Liver (tissue), 9 donors: ENCODE results near the gene CAMK1G. TPM values are rescaled to one million over a fixed set of nuclear protein-coding genes. Genes with fewer than 3 reads are reported as not detected.

Experiments used
- DNase-seq: peaks from one replicate; pipeline ENCODE4 v3.0.0-alpha.2; 2017; ENCODE audit warnings: low spot score
- H3K27ac ChIP-seq, 2 donors: one replicate each; pipeline ENCODE4 v1.7.0; 2013; ENCODE audit warnings: inconsistent platforms in 2 of 2, low read length in 2 of 2, control low read depth in 1 of 2, low read depth in 1 of 2, mild to moderate bottlenecking in 1 of 2
- H3K27me3 ChIP-seq, 4 donors: one replicate each; pipeline versions ENCODE4 v1.6.1 to v1.7.0; 2013; ENCODE audit warnings: low read length in 3 of 4, inconsistent platforms in 1 of 4, mild to moderate bottlenecking in 1 of 4, moderate library complexity in 1 of 4; ENCODE audit not compliant: control insufficient read depth in 4 of 4, insufficient read depth in 4 of 4
- H3K36me3 ChIP-seq, 4 donors: one replicate each; pipeline versions ENCODE4 v1.6.1 to v1.7.0; 2013; ENCODE audit warnings: low read length in 3 of 4, mild to moderate bottlenecking in 3 of 4, low read depth in 1 of 4, moderate library complexity in 1 of 4; ENCODE audit not compliant: control insufficient read depth in 4 of 4, insufficient read depth in 3 of 4
- H3K4me1 ChIP-seq, 4 donors: one replicate each; pipeline versions ENCODE4 v1.6.1 to v1.7.0; 2013; ENCODE audit warnings: low read length in 3 of 4, mild to moderate bottlenecking in 3 of 4, moderate library complexity in 1 of 4; ENCODE audit not compliant: control insufficient read depth in 4 of 4, insufficient read depth in 4 of 4
- H3K4me3 ChIP-seq, 3 donors: one replicate each; pipeline versions ENCODE4 v1.6.1 to v1.7.0; 2013; ENCODE audit warnings: low read length in 3 of 3, control low read depth in 1 of 3, low read depth in 1 of 3, mild to moderate bottlenecking in 1 of 3
- H3K9ac ChIP-seq, 2 donors: one replicate each; pipeline ENCODE4 v1.7.0; 2013; ENCODE audit warnings: low read length in 2 of 2, mild to moderate bottlenecking in 2 of 2, moderate library complexity in 2 of 2, control low read depth in 1 of 2, low read depth in 1 of 2
- H3K9me3 ChIP-seq, 4 donors: one replicate each; pipeline versions ENCODE4 v1.6.1 to v1.7.0; 2013; ENCODE audit warnings: low read length in 3 of 4; ENCODE audit not compliant: control insufficient read depth in 4 of 4
- EGR1 ChIP-seq, 2 donors: IDR thresholded peaks; 2 replicates each; pipeline ENCODE4 v1.6.1; 2016 to 2018; ENCODE audit warnings: antibody characterized with exemption in 2 of 2, low read depth in 2 of 2
- FOXA1 ChIP-seq: IDR thresholded peaks from 2 replicates; pipeline ENCODE4 v1.6.1; 2016; ENCODE audit warnings: antibody characterized with exemption
- FOXA2 ChIP-seq: IDR thresholded peaks from 2 replicates; pipeline ENCODE4 v1.6.1; 2016; ENCODE audit warnings: antibody characterized with exemption
- GABPA ChIP-seq, 2 donors: IDR thresholded peaks in 1 of 2; conservative IDR thresholded peaks in 1 of 2; 2 replicates each; pipeline ENCODE4 v1.6.1; 2016; ENCODE audit warnings: antibody characterized with exemption in 2 of 2, mild to moderate bottlenecking in 1 of 2, moderate library complexity in 1 of 2
- HNF4A ChIP-seq, 2 donors: conservative IDR thresholded peaks; 2 replicates each; pipeline ENCODE4 v1.6.1; 2016; ENCODE audit warnings: antibody characterized with exemption in 2 of 2, mild to moderate bottlenecking in 2 of 2
- HNF4G ChIP-seq: IDR thresholded peaks from 2 replicates; pipeline ENCODE4 v1.6.1; 2016; ENCODE audit warnings: antibody characterized with exemption
- JUND ChIP-seq, 2 donors: IDR thresholded peaks; 2 replicates each; pipeline ENCODE4 v1.6.1; 2016; ENCODE audit warnings: antibody characterized with exemption in 2 of 2
- MAX ChIP-seq: IDR thresholded peaks from 2 replicates; pipeline ENCODE4 v1.6.1; 2016; ENCODE audit warnings: antibody characterized with exemption
- RAD21 ChIP-seq, 2 donors: IDR thresholded peaks; 2 replicates each; pipeline ENCODE4 v1.6.1; 2016; ENCODE audit warnings: antibody characterized with exemption in 2 of 2, mild to moderate bottlenecking in 2 of 2
- RXRA ChIP-seq, 2 donors: IDR thresholded peaks; 2 replicates each; pipeline ENCODE4 v1.6.1; 2017 to 2018; ENCODE audit warnings: antibody characterized with exemption in 2 of 2, mild to moderate bottlenecking in 1 of 2
- TAF1 ChIP-seq: conservative IDR thresholded peaks from 2 replicates; pipeline ENCODE4 v1.6.1; 2016; ENCODE audit warnings: antibody characterized with exemption, mild to moderate bottlenecking
- ZBTB33 ChIP-seq: IDR thresholded peaks from 2 replicates; pipeline ENCODE4 v1.6.1; 2016; ENCODE audit warnings: antibody characterized with exemption
- whole genome bisulfite sequencing: extraction: QIAGEN DNeasy Blood & Tissue Kit; methylation state at CpG from one replicate; pipeline ENCODE4 v1.1.7; 2013; 5-methylcytosine and 5-hydroxymethylcytosine counted together
- polyA plus RNA-seq, 2 donors: library from polyadenylated mRNA; stranded (reverse) in 1 of 2; unstranded in 1 of 2; fragments of 200-250 nt in 1 of 2; fragments of >200 nt in 1 of 2; fragmentation: Nextera tagmentation in 1 of 2; extraction: Ambion mirVana in 1 of 2; gene quantifications; one replicate each; pipeline versions ENCODE4 v1.2.1 to v1.2.3, GENCODE V29; 2013 to 2015
- total RNA-seq, 2 donors: library from RNA; depleted of rRNA; stranded (reverse); fragments of >200 nt; gene quantifications; one replicate each; pipeline ENCODE4 v1.2.3, GENCODE V29; 2014
- donor health status: healthy.
- donor health status: healthy.
- donor health status: healthy.
- donor health status: healthy.
- donor health status: healthy.

Gene CAMK1G
- total and polyA plus RNA-seq, 4 donors, result 0.03 to 0.25 (median 0.14) TPM; not detected in 1

GRCh38 chr1:209607102-209607794, 23.7 kb downstream of the CAMK1G start:
- 69% methylated on average over 1 of the region's 1 CpG for WGBS
- Histone ChIP-seq H3K4me1 (peaks cover 0 to 6% (median 0%) of the 10 kb centered on the region in 4 donors), H3K36me3 (no peaks in the 10 kb centered on the region), H3K27me3 (peaks cover 0 to 3% (median 0%) of the 10 kb centered on the region in 4 donors), H3K9me3 (no peaks in the 10 kb centered on the region), H3K4me3 (no peak overlapping the region), H3K9ac (no peak overlapping the region), H3K27ac (no peak overlapping the region)
- DNase-seq, result no peak
- TF ChIP-seq JUND (IDR thresholded peaks at IDR 0.05) (no peak), ZBTB33 (no peak), RXRA (IDR thresholded peaks at IDR 0.05) (no peak), TAF1 (no peak), FOXA1 (no peak)

- DNase-seq, result no peak
- WGBS, result 90% methylated on average over 8 of the region's 8 CpGs
- no peak overlapping the region for H3K27ac ChIP-seq
These were observed 24.3 kb downstream of the CAMK1G start for GRCh38 chr1:209607795-209608178.

More at GRCh38 chr1:209607795-209608178, 24.3 kb downstream of the CAMK1G start:
- Histone ChIP-seq H3K9me3 (no peaks in the 10 kb centered on the region), H3K36me3 (no peaks in the 10 kb centered on the region), H3K4me1 (peaks cover 0 to 6% (median 0%) of the 10 kb centered on the region in 4 donors), H3K4me3 (no peak overlapping the region), H3K9ac (no peak overlapping the region), H3K27me3 (peaks cover 0 to 3% (median 0%) of the 10 kb centered on the region in 4 donors)
- TF ChIP-seq ZBTB33 (no peak), MAX (no peak), JUND (IDR thresholded peaks at IDR 0.05) (no peak), TAF1 (no peak), GABPA (IDR thresholded peaks at IDR 0.05 in 1 of 2, conservative IDR thresholded peaks at IDR 0.05 in 1 of 2) (no peak), HNF4G (no peak), RAD21 (IDR thresholded peaks at IDR 0.05) (no peak), RXRA (IDR thresholded peaks at IDR 0.05) (no peak), HNF4A (conservative IDR thresholded peaks at IDR 0.05) (no peak), EGR1 (IDR thresholded peaks at IDR 0.05; ENCODE audit: low read depth in 2 of 2) (no peak), FOXA2 (no peak)
